Mononuclear cell (primary cell): Measurements from ENCODE around the gene COPA. TPM values are rescaled to one million over a fixed set of nuclear protein-coding genes. Genes with fewer than 3 reads are reported as not detected.

ENCODE experiments used
- H3K27me3 ChIP-seq: 2 replicates; pipeline ENCODE4 v1.6.0; 2011; ENCODE audit warnings: low read length, control low read depth; ENCODE audit not compliant: insufficient read depth
- H3K4me1 ChIP-seq: 2 replicates; pipeline ENCODE4 v1.5.1; 2011; ENCODE audit warnings: mild to moderate bottlenecking, low read length, control low read depth; ENCODE audit not compliant: insufficient read depth
- H3K4me3 ChIP-seq: 2 replicates; pipeline ENCODE4 v1.5.1; 2011; ENCODE audit warnings: mild to moderate bottlenecking, low read length, moderate library complexity
- H3K9me3 ChIP-seq: 2 replicates; pipeline ENCODE4 v1.5.1; 2011; ENCODE audit warnings: low read depth, mild to moderate bottlenecking, control low read depth, low read length
- total RNA-seq: library from RNA; depleted of rRNA; stranded (reverse); fragments of >200 nt; gene quantifications from one replicate; pipeline ENCODE4 v1.2.3, GENCODE V29; 2012

COPA gene
- total RNA-seq, 1 donor, result 89.4 TPM

DNA sequence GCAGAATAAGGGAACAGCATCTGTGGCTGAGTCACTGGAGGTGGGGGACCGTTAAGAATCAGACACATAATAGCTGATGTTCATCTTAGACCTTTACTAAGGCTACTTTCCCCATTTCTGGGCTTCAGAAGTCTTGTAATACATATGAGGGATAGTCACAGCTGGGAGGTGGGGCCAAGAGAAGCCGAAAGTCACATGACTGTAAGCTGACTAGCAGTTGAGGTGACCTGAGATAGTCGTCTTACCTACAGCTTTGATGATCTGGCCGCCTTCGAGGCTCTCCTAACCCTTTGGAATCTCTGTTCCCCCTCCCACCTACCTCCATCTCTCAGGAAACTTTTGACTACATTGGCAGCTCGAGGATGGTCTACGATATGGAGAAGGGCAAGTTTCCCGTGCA, 9.5 kb upstream of the COPA start:
- Histone ChIP-seq H3K27me3 (no peaks in the 10 kb centered on the region), H3K9me3 (no peaks in the 10 kb centered on the region), H3K4me1 (peaks cover 4% of the 10 kb centered on the region), H3K4me3 (no peak overlapping the region)

DNA sequence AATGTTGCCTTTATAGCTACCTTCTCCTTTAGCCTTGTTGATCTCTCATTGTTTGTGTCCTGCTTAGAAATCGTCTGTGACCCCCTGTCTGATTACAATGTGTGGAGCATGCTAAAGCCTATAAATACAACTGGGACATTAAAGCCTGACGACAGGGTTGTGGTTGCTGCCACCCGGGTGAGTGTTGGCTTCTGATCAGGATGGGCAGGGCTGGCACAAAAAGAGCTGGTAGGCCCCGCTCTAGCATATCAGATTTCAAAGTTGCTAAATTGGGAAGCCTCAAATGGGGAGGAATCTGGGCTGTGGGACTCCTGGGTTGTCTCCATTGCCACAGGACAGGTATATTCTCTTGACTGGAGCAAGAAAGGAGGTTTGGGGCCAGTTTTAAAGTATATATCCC, 8.6 kb upstream of the COPA start:
- Histone ChIP-seq H3K4me1 (peaks cover 12% of the 10 kb centered on the region), H3K9me3 (no peaks in the 10 kb centered on the region), H3K4me3 (no peak overlapping the region), H3K27me3 (no peaks in the 10 kb centered on the region)

DNA sequence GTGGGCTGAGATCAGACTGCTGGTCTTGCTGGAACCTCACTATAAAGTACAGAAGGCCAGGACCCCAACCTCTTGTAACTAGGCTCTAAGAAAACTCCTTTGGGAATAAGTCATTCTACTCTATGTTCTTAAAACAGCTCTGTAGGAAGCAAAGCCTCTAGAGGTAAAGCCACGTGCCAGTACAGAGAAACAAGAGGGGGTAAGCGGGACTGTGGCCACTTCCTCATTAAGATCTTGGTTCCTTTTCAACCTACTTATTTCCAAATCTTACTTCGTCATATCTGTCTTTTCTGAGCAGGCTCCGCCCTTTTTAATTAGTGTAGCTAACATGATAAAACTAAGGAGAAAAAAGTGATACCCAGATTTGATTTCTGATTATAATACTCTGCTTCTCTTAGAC, 3.9 kb upstream of the COPA start:
- Histone ChIP-seq H3K9me3 (no peaks in the 10 kb centered on the region), H3K27me3 (no peaks in the 10 kb centered on the region), H3K4me1 (peaks cover 48% of the 10 kb centered on the region), H3K4me3 (no peak overlapping the region)

DNA sequence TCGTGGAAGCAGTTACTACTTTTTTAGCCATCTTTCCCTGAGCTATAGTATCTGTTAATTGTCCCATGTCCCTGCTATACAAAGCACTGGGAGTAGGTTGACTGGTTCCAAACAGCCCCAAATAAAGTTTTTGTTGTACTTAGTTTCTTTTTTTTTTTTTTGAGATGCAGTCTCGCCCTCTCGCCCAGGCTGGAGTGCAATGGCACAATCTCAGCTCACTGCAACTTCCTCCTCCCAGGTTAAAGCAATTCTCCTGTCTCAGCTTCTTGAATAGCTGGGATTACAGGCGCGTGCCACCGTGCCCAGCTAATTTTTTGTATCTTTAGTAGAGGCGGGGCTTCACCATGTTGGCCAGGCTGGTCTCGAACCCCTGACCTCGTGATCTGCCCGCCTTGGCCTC, 3.4 kb upstream of the COPA start:
- Histone ChIP-seq H3K4me3 (no peak overlapping the region), H3K4me1 (peaks cover 51% of the 10 kb centered on the region), H3K27me3 (no peaks in the 10 kb centered on the region)

DNA sequence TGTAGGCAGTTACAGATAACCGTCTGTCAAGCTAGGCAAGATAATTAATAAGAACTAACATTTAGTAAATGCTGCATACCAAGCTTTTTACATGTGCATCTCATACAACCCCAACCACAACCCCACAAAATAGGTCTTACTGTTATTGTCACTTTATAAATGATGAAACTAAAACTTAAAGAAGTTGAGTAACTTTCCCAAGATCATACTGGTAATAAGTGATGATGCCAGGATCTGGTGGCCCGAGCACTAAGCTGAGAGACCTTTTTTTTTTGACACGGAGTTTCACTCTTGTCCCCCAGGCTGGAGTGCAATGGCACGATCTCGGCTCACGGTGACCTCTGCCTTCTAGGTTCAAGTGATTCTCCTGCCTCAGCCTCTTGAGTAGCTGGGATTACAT, 1.9 kb upstream of the COPA start:
- Histone ChIP-seq H3K4me1 (peaks cover 61% of the 10 kb centered on the region), H3K27me3 (no peaks in the 10 kb centered on the region), H3K9me3 (no peaks in the 10 kb centered on the region), H3K4me3 (no peak overlapping the region)

More for the DNA sequence above, 3.4 kb upstream of the COPA start:
- H3K9me3 ChIP-seq, result no peaks in the 10 kb centered on the region

DNA sequence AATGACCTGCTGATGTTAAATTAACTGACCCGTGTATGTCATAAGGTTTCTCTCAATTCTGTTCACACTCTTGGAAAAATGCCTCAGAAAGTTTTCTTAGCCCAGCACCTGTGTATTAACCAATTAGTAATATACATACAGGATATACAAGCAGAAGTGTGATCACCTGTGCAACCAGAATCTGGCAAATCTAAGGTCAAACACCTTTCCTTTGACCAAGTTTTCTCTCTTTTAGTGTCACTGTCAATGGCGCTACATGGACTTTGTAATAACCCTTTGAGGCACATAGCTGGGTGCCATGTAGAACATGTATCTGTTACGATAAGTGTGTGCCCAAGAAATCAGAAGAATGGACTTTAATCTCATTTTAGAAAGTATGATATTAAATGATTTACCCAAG, 1.2 kb upstream of the COPA start:
- no peaks in the 10 kb centered on the region for H3K9me3 ChIP-seq
- H3K4me3 ChIP-seq, result no peak overlapping the region
- H3K27me3 ChIP-seq, result no peaks in the 10 kb centered on the region
- H3K4me1 ChIP-seq, result peaks cover 68% of the 10 kb centered on the region

DNA sequence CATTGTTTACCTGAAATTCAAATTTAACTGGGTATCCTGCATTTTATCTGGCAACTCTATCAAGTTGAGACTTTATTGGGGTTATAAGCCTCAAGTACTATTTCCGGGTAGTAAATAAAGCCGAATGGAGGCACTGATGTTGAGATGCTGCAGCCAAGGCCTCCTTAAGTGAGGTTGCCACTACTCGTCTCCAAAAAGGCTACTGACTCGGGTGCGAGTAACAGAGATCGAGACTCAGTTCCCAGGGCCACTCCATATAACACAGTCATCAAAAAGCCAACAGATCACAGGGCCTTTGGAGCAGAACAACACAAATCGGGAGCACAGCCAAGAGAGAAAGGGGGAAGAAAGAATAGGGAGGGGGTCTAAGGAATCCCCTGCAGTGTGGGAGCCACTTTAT, 524 bp downstream of the COPA start:
- H3K9me3 ChIP-seq, result no peaks in the 10 kb centered on the region
- H3K4me1 ChIP-seq, result peaks cover 79% of the 10 kb centered on the region
- peak overlapping the region; percentile 96 for H3K4me3 ChIP-seq
- H3K27me3 ChIP-seq, result no peaks in the 10 kb centered on the region

DNA sequence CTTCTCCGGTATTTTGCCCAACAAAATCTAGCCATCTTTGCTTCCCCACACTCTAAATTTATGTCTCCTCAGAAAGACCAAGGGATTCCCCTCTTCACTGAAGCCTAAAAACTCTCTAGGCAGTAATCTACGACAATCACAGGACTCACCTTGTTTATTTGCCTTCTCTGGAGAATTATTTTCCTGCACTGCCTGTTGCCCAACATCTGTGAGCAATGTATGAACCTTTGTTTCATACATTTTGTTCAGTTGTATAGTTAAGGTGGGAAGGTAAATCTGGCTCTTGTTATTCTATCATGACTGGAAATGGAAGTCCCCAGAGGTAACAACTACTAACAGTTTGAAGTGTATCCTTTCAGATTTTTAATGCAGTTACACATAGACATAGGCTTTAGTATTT, 2.2 kb downstream of the COPA start:
- no peak overlapping the region for H3K4me3 ChIP-seq
- no peaks in the 10 kb centered on the region for H3K27me3 ChIP-seq
- H3K4me1 ChIP-seq, result peaks cover 64% of the 10 kb centered on the region
- no peaks in the 10 kb centered on the region for H3K9me3 ChIP-seq

DNA sequence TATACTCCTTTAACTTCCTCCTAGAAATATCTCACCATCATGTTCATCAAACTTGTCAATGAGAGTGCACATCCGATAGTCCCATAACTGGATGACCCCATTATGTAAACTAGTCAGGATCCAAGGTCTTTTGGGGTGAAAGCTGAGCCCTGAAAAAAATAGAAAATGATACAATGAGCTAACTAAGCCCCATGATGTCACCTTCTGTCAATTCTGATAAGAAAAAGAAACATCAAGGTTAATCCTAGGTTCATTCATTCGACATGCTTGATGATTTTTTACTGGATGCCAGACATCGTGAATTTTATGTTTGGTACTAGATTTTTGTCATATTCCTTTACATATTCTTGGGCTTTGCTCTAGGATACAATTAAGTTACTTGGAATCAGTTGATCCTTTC, 2.9 kb downstream of the COPA start:
- Histone ChIP-seq H3K27me3 (no peaks in the 10 kb centered on the region), H3K4me1 (peaks cover 56% of the 10 kb centered on the region), H3K9me3 (no peaks in the 10 kb centered on the region), H3K4me3 (no peak overlapping the region)

DNA sequence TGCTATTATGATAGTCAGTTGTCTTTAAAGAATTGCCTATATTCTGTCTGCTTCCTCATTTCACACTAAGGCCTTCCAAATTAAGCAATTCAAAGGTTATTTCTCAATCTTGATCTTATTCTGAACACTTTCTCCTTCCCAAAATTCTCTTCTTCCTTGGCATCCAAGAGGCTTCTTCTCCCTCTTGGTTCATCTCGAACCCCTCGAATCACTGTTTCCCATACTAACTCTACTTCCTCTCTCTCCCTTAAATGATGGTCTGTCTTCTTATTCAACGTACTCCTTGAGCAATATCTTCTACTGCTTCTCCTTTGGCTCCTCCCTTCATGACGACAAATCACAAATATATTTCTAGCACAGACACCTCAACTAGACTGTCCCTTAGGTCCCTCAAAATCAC, 4.5 kb downstream of the COPA start:
- Histone ChIP-seq H3K4me1 (peaks cover 41% of the 10 kb centered on the region), H3K27me3 (no peaks in the 10 kb centered on the region), H3K9me3 (no peaks in the 10 kb centered on the region), H3K4me3 (no peak overlapping the region)

DNA sequence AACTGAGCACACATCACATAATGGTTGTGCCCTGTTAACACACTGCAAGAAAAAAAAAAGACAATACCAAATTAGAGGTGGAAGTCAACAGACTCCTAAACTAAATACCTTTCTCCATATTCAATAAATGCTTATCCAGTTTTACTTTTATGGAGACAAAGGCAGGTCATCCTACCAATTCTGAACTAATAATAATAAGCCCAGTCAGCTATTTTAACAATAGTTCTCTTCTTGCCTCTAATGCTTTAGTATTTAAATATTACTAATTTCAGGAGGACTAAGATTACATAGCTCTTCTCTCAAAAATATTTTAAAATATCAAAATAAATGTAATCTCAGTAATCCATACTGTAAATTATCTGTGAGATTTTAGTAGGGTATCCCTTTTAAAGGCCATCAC, 10.5 kb downstream of the COPA start:
- no peaks in the 10 kb centered on the region for H3K27me3 ChIP-seq
- no peaks in the 10 kb centered on the region for H3K4me1 ChIP-seq
- no peaks in the 10 kb centered on the region for H3K9me3 ChIP-seq
- H3K4me3 ChIP-seq, result no peak overlapping the region

DNA sequence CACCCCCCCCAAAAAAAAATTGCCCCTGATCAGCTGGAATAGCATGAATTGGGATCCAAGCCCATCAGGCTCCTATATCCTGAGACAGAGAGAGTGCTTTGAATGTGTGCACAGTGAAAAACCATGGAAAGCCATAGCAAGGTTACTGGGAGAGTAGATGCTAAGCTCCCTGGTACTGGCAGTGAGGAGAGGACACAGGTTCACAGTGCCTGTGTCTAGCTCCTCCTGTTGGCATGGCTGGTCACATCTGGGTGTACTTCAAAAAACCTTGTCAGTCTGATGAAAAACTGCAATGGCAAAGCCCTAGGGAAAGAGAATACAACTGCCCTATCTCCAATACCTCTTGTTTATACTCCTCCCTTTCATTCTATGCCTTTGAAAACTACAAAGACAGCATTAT, 12.9 kb downstream of the COPA start:
- no peaks in the 10 kb centered on the region for H3K4me1 ChIP-seq
- H3K27me3 ChIP-seq, result no peaks in the 10 kb centered on the region
- H3K4me3 ChIP-seq, result no peak overlapping the region
- no peaks in the 10 kb centered on the region for H3K9me3 ChIP-seq

DNA sequence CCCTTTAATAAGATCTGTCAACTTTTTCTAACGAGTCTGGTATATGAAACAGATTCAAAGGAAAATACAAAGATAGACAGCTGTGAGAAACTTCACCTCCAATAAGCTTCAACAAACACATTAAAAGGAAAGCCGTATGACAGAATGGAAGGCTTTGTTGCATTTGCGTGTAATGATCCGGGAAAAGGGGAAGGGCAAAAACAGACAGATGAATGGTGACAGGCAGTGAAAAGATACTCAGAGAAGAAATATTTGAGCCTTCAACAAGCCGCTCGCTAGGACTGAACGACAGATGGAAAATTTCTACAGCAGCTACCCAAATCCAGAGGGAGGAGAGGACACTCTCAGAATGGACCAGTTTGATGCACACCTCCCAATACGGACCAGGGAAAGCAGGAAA, 14.9 kb downstream of the COPA start:
- no peaks in the 10 kb centered on the region for H3K4me1 ChIP-seq
- no peak overlapping the region for H3K4me3 ChIP-seq
- no peaks in the 10 kb centered on the region for H3K27me3 ChIP-seq
- H3K9me3 ChIP-seq, result no peaks in the 10 kb centered on the region

DNA sequence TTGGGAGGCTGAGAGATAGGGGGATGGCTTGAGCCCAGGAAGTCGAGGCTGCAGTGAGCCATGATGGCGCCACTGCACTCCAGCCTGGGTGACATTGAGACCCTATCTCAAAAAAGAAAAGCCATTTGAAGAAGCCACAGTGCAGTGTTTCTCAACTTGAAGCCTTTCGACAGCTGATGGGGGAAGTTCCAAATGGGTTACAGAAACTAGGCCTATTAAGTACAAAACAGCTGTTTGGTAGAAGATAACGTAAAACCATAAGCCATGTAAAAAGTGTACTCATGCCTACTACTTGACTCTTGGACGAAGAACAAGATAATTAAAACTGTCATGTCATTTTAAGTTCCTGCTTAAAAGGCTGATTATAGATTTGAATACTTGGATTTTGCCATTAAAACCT, 16.6 kb downstream of the COPA start:
- H3K27me3 ChIP-seq, result no peaks in the 10 kb centered on the region
- no peaks in the 10 kb centered on the region for H3K9me3 ChIP-seq
- no peaks in the 10 kb centered on the region for H3K4me1 ChIP-seq
- H3K4me3 ChIP-seq, result no peak overlapping the region

DNA sequence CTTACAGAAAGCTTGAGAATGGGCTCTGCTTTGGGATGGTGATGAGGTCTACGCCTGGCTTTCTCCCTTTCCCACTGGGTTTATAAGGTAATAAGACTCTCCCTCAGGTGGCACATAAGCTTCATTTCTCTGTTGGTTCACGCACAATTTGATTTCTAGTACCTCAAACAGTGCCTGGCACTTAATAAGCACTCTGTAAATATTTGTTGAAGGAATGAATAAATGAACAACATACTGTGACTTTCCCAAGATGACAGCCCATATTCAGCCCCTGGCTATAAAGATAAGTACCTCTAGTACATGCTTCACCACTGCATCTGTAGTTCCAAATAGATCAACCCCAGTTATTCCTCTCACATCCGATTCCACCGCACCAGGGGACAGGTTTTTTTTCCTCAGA, 17.8 kb downstream of the COPA start:
- Histone ChIP-seq H3K4me1 (no peaks in the 10 kb centered on the region), H3K27me3 (no peaks in the 10 kb centered on the region), H3K9me3 (no peaks in the 10 kb centered on the region), H3K4me3 (no peak overlapping the region)

DNA sequence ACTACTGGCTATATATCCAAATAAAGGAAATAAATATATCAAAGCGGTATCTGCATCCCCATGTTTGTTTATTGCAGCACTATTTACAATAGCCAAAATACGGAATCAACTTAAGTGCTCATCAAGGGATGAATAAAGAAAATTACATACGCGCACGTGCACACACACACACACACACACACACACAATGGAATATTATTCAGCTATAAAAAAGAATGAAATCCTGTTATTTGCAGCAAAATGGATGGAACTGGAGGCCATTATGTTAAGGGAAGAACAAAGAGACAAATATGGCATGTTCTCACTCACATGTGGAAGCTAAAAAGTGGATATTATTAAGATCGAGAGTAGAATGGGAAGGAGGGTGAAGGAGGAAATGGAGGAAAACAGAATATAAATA, 20.2 kb downstream of the COPA start:
- Histone ChIP-seq H3K4me3 (no peak overlapping the region), H3K27me3 (no peaks in the 10 kb centered on the region), H3K9me3 (no peaks in the 10 kb centered on the region), H3K4me1 (no peaks in the 10 kb centered on the region)

DNA sequence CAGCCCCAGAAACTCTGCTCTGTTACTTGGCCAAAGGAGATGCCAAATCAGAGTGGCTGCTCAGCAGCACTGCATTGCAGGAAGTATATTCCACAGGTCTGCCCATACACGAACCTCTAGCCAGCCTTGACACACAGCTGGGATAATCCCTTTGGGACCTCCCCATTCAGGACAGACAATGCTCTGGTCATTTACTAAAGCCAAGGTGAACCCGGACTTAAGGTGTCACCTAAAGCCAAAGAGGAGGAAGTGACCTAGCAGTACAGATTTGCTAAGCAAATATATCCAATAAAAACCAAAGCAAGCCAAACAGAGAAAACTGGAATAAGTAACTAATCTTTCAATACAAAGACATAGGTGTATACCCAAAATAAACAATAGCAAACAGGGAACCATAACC, 27.7 kb downstream of the COPA start:
- Histone ChIP-seq H3K9me3 (no peaks in the 10 kb centered on the region), H3K27me3 (no peaks in the 10 kb centered on the region), H3K4me1 (no peaks in the 10 kb centered on the region), H3K4me3 (no peak overlapping the region)
